Testis (tissue), 3 donors: ENCODE results near the gene GINS2. TPM values are rescaled to one million over a fixed set of nuclear protein-coding genes. Genes with fewer than 3 reads are reported as not detected.

Experiments
- DNase-seq: peaks from one replicate; pipeline ENCODE4 v3.0.0-alpha.2; 2019
- H3K27ac ChIP-seq, 2 donors: fragments of 200-600 bp; sonication (generic); one replicate each; pipeline ENCODE4 v1.5.1; 2019
- H3K27me3 ChIP-seq: fragments of 200-600 bp; sonication (generic); one replicate; pipeline ENCODE4 v1.5.1; 2019
- H3K36me3 ChIP-seq: fragments of 200-600 bp; sonication (generic); one replicate; pipeline ENCODE4 v1.5.1; 2017; ENCODE audit warnings: low read depth; ENCODE audit errors: missing control alignments
- H3K4me1 ChIP-seq: fragments of 200-600 bp; sonication (generic); one replicate; pipeline ENCODE4 v1.5.1; 2019
- H3K4me3 ChIP-seq, 2 donors: fragments of 200-600 bp; sonication (generic); one replicate each; pipeline ENCODE4 v1.5.1; 2017 to 2019
- H3K9me3 ChIP-seq: fragments of 200-600 bp; sonication (generic); one replicate; pipeline ENCODE4 v1.5.1; 2017
- POLR2A ChIP-seq: fragments of 450-650 bp; IDR thresholded peaks from one replicate; pipeline ENCODE4 v1.6.1; 2017; ENCODE audit warnings: antibody characterized with exemption, mild to moderate bottlenecking, moderate library complexity
- WGBS, 2 donors: methylation state at CpG; one replicate each; pipeline ENCODE4 v1.1.5; 2018; 5-methylcytosine and 5-hydroxymethylcytosine counted together
- intact Hi-C: fragments of 100-400 bp; cut with DNase I; formaldehyde crosslinking; loops from one replicate; pipeline ENCODE4 v1.15.1; 2023; ENCODE audit warnings: low total_unique reads
- polyA plus RNA-seq: library from polyadenylated mRNA; stranded (reverse); fragments of 350-450 nt; fragmentation: Illumina TruSeq; extraction: RNeasy Lipid Tissue Mini Kit (QIAGEN cat#74804); gene quantifications from one replicate; pipeline ENCODE4 v1.2.3, GENCODE V29; 2014; ENCODE audit warnings: low read depth, low replicate concordance; ENCODE audit not compliant: insufficient read depth
- total RNA-seq, 2 donors: library from RNA; depleted of rRNA; stranded (reverse); fragments of >200 nt; gene quantifications; one replicate each; pipeline ENCODE4 v1.2.3, GENCODE V29; 2016
- TF ChIP-seq, protein P1 (sequence below), 3 experiments: fragments of 450-650 bp in 2 of 3; fragments of 200-600 bp in 1 of 3; sonication (generic) in 1 of 3; IDR thresholded peaks; one replicate each; pipeline ENCODE4 v1.5.1; 2016 to 2019; ENCODE audit warnings: antibody characterized with exemption in 3 of 3, mild to moderate bottlenecking in 2 of 3, moderate library complexity in 1 of 3

The GINS2 gene
- total and polyA plus RNA-seq, 3 donors from 2014 or later: 8.9 to 13.8 (median 11.8) TPM

DNA sequence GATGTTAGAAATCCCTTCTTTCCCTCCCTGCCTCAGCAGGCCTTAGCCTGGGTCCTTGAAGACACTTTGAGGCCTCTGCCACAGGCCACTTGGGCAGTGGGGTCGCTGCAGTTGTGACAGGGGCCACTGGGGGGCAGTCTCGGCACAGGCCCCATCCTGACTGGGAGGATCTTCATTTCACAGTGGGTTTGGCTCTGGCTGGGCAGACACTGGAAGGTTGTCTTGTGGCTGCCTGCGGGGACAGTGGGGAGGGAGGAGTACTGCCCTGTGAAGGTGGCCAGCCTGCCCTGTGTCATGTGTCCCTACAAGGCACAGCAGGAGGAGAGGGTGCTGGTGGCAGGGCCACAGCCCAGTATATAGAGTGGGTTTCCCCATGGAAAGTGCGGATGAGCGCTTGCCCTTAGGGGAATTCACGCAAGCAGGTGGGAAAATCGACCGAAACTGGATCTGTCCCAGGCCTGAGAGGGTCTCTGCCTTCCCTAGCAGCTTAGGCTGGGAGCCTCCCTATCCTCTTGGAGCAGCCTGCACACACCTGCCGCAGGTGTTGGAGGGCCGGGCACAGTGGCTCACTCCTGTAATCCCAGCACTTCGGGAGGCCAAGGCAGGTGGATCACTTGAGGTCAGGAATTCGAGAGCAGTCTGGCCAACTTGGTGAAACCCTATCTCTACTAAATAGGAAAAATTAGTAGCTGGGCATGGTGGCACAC, 28.8 kb downstream of the GINS2 start:
- TF ChIP-seq, protein P1, sequence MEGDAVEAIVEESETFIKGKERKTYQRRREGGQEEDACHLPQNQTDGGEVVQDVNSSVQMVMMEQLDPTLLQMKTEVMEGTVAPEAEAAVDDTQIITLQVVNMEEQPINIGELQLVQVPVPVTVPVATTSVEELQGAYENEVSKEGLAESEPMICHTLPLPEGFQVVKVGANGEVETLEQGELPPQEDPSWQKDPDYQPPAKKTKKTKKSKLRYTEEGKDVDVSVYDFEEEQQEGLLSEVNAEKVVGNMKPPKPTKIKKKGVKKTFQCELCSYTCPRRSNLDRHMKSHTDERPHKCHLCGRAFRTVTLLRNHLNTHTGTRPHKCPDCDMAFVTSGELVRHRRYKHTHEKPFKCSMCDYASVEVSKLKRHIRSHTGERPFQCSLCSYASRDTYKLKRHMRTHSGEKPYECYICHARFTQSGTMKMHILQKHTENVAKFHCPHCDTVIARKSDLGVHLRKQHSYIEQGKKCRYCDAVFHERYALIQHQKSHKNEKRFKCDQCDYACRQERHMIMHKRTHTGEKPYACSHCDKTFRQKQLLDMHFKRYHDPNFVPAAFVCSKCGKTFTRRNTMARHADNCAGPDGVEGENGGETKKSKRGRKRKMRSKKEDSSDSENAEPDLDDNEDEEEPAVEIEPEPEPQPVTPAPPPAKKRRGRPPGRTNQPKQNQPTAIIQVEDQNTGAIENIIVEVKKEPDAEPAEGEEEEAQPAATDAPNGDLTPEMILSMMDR (IDR thresholded peaks at IDR 0.05): peak; percentile 74 to 85 (median 74)
- TF ChIP-seq POLR2A: no peak
- DNase-seq: peak; percentile 74
- H3K9me3 ChIP-seq: no peaks in the 10 kb centered on the region
- no peak overlapping the region for H3K27ac ChIP-seq
- no peak overlapping the region for H3K4me3 ChIP-seq
- WGBS, 2 donors: 69 to 77% methylated on average over 4 to 12 of the region's 12 CpGs
- H3K4me1 ChIP-seq: peaks cover 8% of the 10 kb centered on the region
- no peaks in the 10 kb centered on the region for H3K27me3 ChIP-seq
- intact Hi-C loops: no loop called here
- H3K36me3 ChIP-seq: no peaks in the 10 kb centered on the region

DNA sequence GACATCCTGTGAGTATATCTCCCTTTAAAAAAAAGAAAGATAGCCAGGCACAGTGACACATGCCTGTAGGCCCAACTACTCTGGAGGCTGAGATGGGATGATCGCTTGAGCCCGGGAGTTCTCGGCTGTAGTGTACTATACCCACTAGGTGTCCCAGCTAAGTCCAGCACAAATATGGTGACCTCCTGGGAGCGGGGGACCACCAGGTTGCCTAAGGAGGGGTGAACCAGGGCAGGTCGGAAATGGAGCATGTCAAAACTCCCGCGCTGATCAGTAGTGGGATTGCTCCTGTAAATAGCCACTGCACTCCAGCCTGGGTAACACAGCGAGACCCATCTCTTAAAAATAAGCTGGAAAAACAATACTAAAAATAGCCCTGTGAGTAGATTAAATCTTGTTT, 29.4 kb downstream of the GINS2 start:
- intact Hi-C loops: no loop called here
- Histone ChIP-seq H3K27me3 (no peaks in the 10 kb centered on the region), H3K36me3 (no peaks in the 10 kb centered on the region), H3K9me3 (no peaks in the 10 kb centered on the region), H3K27ac (no peak overlapping the region), H3K4me3 (no peak overlapping the region), H3K4me1 (peaks cover 8% of the 10 kb centered on the region)
- WGBS, 2 donors: 82% methylated on average over 8 of the region's 8 CpGs
- no peak for DNase-seq
- no peak for TF ChIP-seq POLR2A
- TF ChIP-seq, protein P1 (IDR thresholded peaks at IDR 0.05): no peak

DNA sequence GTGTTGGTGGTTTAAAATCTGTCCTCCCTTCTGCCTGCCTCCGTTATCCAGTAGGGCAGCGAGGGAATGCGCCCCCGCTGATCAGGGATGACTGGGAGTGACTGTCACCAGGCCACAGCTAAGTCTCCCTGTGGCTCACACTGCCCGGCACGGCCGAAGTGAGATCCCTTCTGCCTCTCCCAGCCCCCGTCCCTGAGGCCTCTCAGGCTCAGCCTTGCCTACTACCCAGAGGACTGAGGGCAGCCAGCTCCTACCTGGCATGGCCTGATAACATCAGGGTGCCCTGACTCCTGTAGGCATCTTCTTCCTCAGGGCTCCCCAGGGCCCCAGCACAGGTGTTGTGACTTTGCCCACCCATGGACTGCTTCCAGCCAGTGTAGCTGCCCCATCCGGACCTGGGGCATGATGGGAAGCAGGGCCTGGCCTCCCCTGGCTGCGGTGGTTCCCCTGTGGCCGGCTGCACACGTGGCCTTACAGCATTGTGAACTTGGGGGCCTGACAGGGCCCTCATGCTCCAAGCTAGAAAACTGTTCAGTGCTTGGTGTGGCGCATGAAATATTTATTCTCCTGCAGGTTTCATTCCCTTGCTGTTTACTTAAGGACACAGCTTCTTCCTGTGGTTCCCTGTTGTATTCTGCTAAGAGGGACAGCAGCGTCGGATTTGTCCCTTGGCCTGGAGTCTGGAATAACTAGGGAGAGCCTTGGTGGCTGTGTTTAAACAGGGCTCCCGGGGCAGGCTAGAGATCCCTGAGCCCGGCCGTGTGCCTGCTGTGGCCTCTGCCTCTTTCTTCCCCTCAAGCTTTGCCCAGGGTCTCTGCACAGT, 30.0 kb downstream of the GINS2 start:
- TF ChIP-seq, protein P1 (IDR thresholded peaks at IDR 0.05): no peak
- no peak for TF ChIP-seq POLR2A

DNA sequence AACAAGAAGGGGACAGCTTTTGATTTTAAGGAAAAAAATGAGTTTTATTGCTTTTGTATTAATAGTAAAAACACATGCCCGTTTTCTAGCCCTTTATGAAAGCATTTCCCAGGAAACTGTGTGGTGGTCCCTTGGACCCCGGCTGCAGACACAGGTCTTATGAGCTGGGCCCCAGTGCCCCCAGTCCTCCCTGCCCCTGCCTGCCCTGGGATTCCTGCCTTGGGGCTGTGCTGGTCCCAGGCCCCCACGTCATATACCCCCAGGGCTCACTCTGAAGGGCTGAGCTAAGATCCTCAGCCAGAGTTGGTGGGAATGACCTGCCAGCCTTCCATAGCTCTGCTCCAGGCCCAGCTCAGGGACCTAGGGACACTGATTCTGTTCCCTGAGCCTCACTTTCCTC, 30.8 kb downstream of the GINS2 start:
- TF ChIP-seq, protein P1 (IDR thresholded peaks at IDR 0.05): no peak
- no peak for TF ChIP-seq POLR2A
- intact Hi-C loops: no loop called here
- no peak overlapping the region for H3K27ac ChIP-seq
- no peaks in the 10 kb centered on the region for H3K9me3 ChIP-seq
- no peaks in the 10 kb centered on the region for H3K36me3 ChIP-seq
- 74 to 88% methylated on average over 3 of the region's 3 CpGs for WGBS, 2 donors
- H3K4me3 ChIP-seq: no peak overlapping the region
- H3K27me3 ChIP-seq: no peaks in the 10 kb centered on the region
- no peak for DNase-seq
- H3K4me1 ChIP-seq: peaks cover 15% of the 10 kb centered on the region

More for the DNA sequence above, 30.0 kb downstream of the GINS2 start:
- intact Hi-C loops: no loop called here
- no peak for DNase-seq
- Histone ChIP-seq H3K27ac (no peak overlapping the region), H3K27me3 (no peaks in the 10 kb centered on the region), H3K9me3 (no peaks in the 10 kb centered on the region), H3K4me1 (peaks cover 9% of the 10 kb centered on the region), H3K36me3 (no peaks in the 10 kb centered on the region), H3K4me3 (no peak overlapping the region)
- 83 to 84% methylated on average over 16 to 18 of the region's 18 CpGs for WGBS, 2 donors
